Caco-2 (cell line): ENCODE data around the gene AMDHD1. TPM values are rescaled to one million over a fixed set of nuclear protein-coding genes. Genes with fewer than 3 reads are reported as not detected.
"Not testable (repeated sequence)": the region's sequence is repeated elsewhere in the genome, so short reads cannot be mapped to it uniquely, and the experiment has no call there.

Experiments
- BruUV-seq: library from RNA; stranded (reverse); fragments of 400-500 nt; replicated peaks from 2 replicates; lab custom pipeline; 2021; lab: Mats Ljungman, UMichigan
- CTCF ChIA-PET: fragments of 300-600 bp; sonication (Branson Sonifier 250); formaldehyde crosslinking; loops from one replicate; lab custom pipeline; 2022; ENCODE audit warnings: antibody characterized with exemption; lab: Charles Lee
- POLR2A ChIA-PET: fragments of 300-600 bp; sonication (Branson Sonifier 250); formaldehyde crosslinking; loops from one replicate; lab custom pipeline; 2022; ENCODE audit warnings: antibody characterized with exemption; lab: Charles Lee
- DNase-seq, 2 experiments: peaks; one replicate each; pipeline versions ENCODE4 v3.0.0 to v3.0.0-alpha.2; 2020 to 2022
- H3K27me3 ChIP-seq: replicated peaks from 2 replicates; pipeline ENCODE4 v1.6.0; 2011; ENCODE audit warnings: low read length; ENCODE audit not compliant: control insufficient read depth, insufficient read depth
- H3K36me3 ChIP-seq: 2 replicates; pipeline ENCODE4 v1.5.1; 2011; ENCODE audit warnings: low read length; ENCODE audit not compliant: control insufficient read depth, insufficient read depth
- H3K4me1 ChIP-seq: fragments of 250-450 bp; sonication (Bioruptor Pico); 2 replicates; pipeline ENCODE4 v1.5.1; 2020; ENCODE audit warnings: mild to moderate bottlenecking
- H3K4me3 ChIP-seq: 2 replicates; pipeline ENCODE4 v1.5.1; 2011; ENCODE audit warnings: low read depth, mild to moderate bottlenecking, control low read depth, low read length
- H3K9me3 ChIP-seq: fragments of 250-450 bp; sonication (Bioruptor Pico); 2 replicates; pipeline ENCODE4 v1.5.1; 2020; ENCODE audit warnings: mild to moderate bottlenecking, moderate library complexity
- H3K27ac Mint-ChIP-seq: one replicate; pipeline ENCODE4 v1.8.0; 2022; ENCODE audit warnings: mixed read lengths; ENCODE audit not compliant: unreplicated experiment
- H3K27me3 Mint-ChIP-seq: one replicate; pipeline ENCODE4 v1.8.0; 2022; ENCODE audit warnings: mixed read lengths; ENCODE audit not compliant: insufficient read depth, unreplicated experiment
- H3K36me3 Mint-ChIP-seq: one replicate; pipeline ENCODE4 v1.8.0; 2022; ENCODE audit warnings: mild to moderate bottlenecking, mixed read lengths; ENCODE audit not compliant: insufficient read depth, unreplicated experiment
- H3K4me1 Mint-ChIP-seq: one replicate; pipeline ENCODE4 v1.8.0; 2022; ENCODE audit warnings: low read depth, mixed read lengths; ENCODE audit not compliant: unreplicated experiment
- H3K4me3 Mint-ChIP-seq: one replicate; pipeline ENCODE4 v1.8.0; 2022; ENCODE audit warnings: mild to moderate bottlenecking, moderate library complexity, mixed read lengths; ENCODE audit not compliant: unreplicated experiment
- H3K9me3 Mint-ChIP-seq: one replicate; pipeline ENCODE4 v1.8.0; 2022; ENCODE audit warnings: mixed read lengths; ENCODE audit not compliant: unreplicated experiment
- CTCF ChIP-seq, 2 experiments: fragments of 200-600 bp in 1 of 2; IDR thresholded peaks; 1 replicate in 1 of 2; 2 replicates in 1 of 2; pipeline versions ENCODE4 v1.5.1 to v1.8.0; 2011 to 2022; ENCODE audit warnings: antibody characterized with exemption in 1 of 2, control low read depth in 1 of 2, inconsistent platforms in 1 of 2, low read depth in 1 of 2, low read length in 1 of 2, mild to moderate bottlenecking in 1 of 2, moderate library complexity in 1 of 2; ENCODE audit not compliant: insufficient read depth in 1 of 2, severe bottlenecking in 1 of 2, unreplicated experiment in 1 of 2
- intact Hi-C: fragments of 100-400 bp; cut with micrococcal nuclease; formaldehyde crosslinking; loops from one replicate; pipeline ENCODE4 v1.10.0; 2022; ENCODE audit not compliant: unreplicated experiment
- total RNA-seq: library from RNA; stranded (reverse); gene quantifications from 2 replicates; pipeline ENCODE4 v1.2.3, GENCODE V29; 2022

AMDHD1 gene
- total RNA-seq, 1 experiment from 2014 or later = 0.61 TPM

GRCh38 chr12:95966287-95966870 lies 23.2 kb downstream of the AMDHD1 start:
- POLR2A ChIA-PET = no interaction called here
- H3K9me3 ChIP-seq = no peaks in the 10 kb centered on the region
- CTCF ChIA-PET = interaction anchor here (1.9 kb wide), 1 partner anchor 33 kb away, joined by 4 read pairs; no protein-coding TSS in a partner anchor
- H3K9me3 Mint-ChIP-seq = no peaks in the 10 kb centered on the region
- peaks cover 13% of the 10 kb centered on the region for H3K4me1 ChIP-seq
- no peak overlapping the region for H3K4me3 Mint-ChIP-seq
- H3K36me3 Mint-ChIP-seq = no peaks in the 10 kb centered on the region
- intact Hi-C loops = loop anchor here (10.0 kb wide), 1 partner anchor 382 kb away; no protein-coding TSS in a partner anchor
- H3K27me3 ChIP-seq = no peaks in the 10 kb centered on the region
- no peak overlapping the region for H3K27ac Mint-ChIP-seq
- no peaks in the 10 kb centered on the region for H3K36me3 ChIP-seq
- H3K4me3 ChIP-seq = no peak overlapping the region
- no peak for TF ChIP-seq CTCF (IDR thresholded peaks at IDR 0.05; ENCODE audit: insufficient read depth in 1 of 2, low read depth in 1 of 2, low read length in 1 of 2, severe bottlenecking in 1 of 2, unreplicated experiment in 1 of 2)
- DNase-seq = peak in 1 of 2 experiments; percentile 14
- H3K4me1 Mint-ChIP-seq = peaks cover 15% of the 10 kb centered on the region
- BruUV-seq = no TSS peak
- peaks cover 5% of the 10 kb centered on the region for H3K27me3 Mint-ChIP-seq

- Histone ChIP-seq H3K4me1 (peaks cover 13% of the 10 kb centered on the region), H3K4me3 (no peak overlapping the region), H3K9me3 (no peaks in the 10 kb centered on the region), H3K27me3 (no peaks in the 10 kb centered on the region), H3K36me3 (no peaks in the 10 kb centered on the region)
- ChIA-PET POLR2A (no interaction called here), CTCF (no interaction called here)
- Mint-ChIP-seq H3K27ac (no peak overlapping the region), H3K4me1 (peaks cover 15% of the 10 kb centered on the region), H3K4me3 (no peak overlapping the region), H3K27me3 (peaks cover under 1% of the 10 kb centered on the region), H3K36me3 (no peaks in the 10 kb centered on the region), H3K9me3 (no peaks in the 10 kb centered on the region)
- intact Hi-C loops = loop anchor here (10.0 kb wide), 1 partner anchor 382 kb away; no protein-coding TSS in a partner anchor
- BruUV-seq = no TSS peak
- DNase-seq = no peak
- no peak for TF ChIP-seq CTCF (IDR thresholded peaks at IDR 0.05; ENCODE audit: insufficient read depth in 1 of 2, low read depth in 1 of 2, low read length in 1 of 2, severe bottlenecking in 1 of 2, unreplicated experiment in 1 of 2)
Observed at GRCh38 chr12:95967301-95967700, 24.2 kb downstream of the AMDHD1 start.

- H3K4me3 ChIP-seq, H3K9me3 Mint-ChIP-seq, BruUV-seq, H3K27me3 Mint-ChIP-seq, H3K4me3 Mint-ChIP-seq, H3K27ac Mint-ChIP-seq, H3K36me3 ChIP-seq, CTCF ChIA-PET, H3K27me3 ChIP-seq, POLR2A ChIA-PET, H3K9me3 ChIP-seq, DNase-seq, H3K36me3 Mint-ChIP-seq: not testable (repeated sequence)
- peaks cover 15% of the 10 kb centered on the region for H3K4me1 Mint-ChIP-seq
- intact Hi-C loops = loop anchor here (10.0 kb wide), 1 partner anchor 384 kb away; no protein-coding TSS in a partner anchor
- H3K4me1 ChIP-seq = peaks cover 17% of the 10 kb centered on the region
Observed at GRCh38 chr12:95969116-95969515, 26.0 kb downstream of the AMDHD1 start.
